H4 (cell line): ENCODE results near the gene WNT8B. TPM values are rescaled to one million over a fixed set of nuclear protein-coding genes. Genes with fewer than 3 reads are reported as not detected.
A peak's percentile ranks its signal among the peaks of the same experiment; 100 is the strongest.

Source experiments
- DNase-seq: peaks from one replicate; pipeline ENCODE4 v3.0.0-alpha.2; 2015; ENCODE audit warnings: low spot score
- total RNA-seq: library from RNA; depleted of rRNA; stranded (reverse); fragments of >200 nt; shearing (Covaris generic); gene quantifications from 2 replicates; pipeline ENCODE4 v1.2.3, GENCODE V29; 2014; rRNA removed

WNT8B gene
- total RNA-seq, 1 experiment from 2014 or later, result not detected

DNA sequence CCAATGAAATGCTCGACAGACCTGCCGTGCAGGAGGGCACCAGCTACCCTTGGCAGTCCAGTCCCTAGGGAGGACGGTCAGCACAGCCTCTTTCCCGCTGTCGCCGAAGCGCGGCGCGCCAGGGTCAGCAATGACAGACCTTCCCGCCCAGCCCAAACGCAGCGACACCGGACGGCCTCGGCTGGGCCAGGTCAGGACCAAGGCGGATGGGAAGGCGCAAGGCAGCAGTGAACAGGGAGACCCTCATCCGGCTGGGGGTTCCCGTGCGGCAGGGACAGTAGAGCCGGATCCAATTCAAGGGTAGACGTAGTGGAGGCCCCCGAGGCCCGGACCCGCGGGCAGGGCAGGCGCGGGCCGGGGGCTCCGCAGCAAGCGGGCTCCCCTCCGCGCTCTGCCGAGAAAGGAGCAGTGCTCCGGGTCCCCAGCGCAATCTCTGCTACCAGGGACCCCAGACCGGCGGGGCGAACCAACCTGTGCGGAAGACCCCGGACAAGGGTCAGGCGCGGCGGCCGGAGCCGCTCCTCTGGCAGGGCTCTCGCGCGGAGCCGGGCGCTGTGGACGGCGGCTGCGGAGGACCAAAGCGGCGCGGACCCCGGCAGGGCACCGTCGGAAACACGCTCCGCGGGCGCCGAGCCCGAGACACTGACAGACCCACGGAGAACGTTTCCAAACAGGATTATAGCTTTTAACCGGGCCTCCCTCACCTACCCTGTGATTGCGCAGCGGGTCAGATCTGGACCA lies 56.7 kb downstream of the WNT8B start, which contains the start of gene SEC31B:
SEC31B (minus strand) TSS at position 551 of the 741 bp plus-strand sequence. CDS start 2,909 bp downstream, outside the sequence.
- DNase-seq, result no peak

DNA sequence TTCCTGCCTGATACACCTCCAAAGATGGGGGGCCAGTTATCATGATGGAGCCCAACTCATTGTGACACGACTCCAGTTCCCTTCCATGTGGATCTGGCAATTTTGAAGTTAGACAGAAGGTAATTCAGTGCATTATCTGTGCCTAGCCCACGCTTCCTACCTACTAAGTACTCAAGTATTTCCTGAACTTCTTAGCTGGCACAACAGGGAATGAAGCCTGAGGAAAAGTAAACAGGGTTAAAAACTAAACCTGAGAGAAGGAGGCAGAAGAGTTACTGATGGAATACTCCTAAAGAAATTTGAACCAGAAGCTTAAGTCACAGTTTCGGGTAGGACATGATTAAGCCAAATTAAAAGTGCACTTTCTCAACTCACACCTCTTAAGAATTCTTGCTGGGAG lies 58.0 kb downstream of the WNT8B start:
- DNase-seq, result no peak

DNA sequence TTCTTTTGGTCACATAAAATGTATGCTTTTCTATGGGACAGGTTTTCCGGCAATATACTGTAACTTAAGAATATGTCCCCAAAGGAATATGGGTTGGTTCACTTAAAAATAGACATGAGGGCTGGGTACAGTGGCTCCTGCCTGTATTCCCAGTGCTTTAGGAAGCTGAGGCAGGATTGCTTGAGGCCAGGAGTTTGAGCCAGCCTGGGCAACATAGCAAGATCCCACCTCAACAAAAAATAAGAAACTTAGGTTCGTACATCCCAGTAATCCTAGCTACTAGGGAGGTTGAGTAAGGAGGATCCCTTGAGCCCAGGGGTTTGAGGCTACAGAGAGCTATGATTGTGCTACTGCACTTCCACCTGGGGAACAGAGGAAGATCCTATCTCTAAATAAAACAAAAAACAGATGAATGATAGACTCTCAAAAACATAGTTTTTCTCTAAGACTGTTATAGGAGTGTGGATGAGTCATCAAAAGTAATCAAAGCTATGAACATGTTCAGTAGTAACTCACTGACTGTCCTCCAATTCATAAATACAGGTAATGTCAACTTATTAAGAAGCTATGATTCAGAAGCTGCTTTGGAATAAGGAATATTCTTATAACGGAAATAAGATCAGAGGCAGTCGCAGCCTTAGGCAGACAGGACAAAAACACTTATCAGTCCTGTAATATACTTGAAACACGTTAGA lies 59.4 kb downstream of the WNT8B start:
- no peak for DNase-seq

DNA sequence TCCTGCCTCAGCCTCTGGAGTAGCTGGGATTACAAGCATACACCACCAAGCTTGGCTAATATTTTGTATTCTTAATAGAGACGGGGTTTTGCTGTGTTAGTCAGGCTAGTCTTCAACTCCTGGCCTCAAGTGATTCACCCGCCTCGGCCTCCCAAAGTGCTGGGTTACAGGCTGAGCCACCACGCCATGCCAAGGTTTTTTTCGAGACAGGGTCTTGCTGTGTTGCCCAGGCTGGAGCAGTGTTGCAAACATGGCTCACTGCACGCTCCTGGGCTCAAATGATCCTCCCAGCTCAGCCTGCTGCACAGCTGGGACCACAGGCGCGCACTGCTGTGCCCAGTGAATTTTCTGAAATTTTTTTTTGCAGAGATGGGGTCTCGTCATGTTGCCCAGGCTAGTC lies 60.1 kb downstream of the WNT8B start:
- no peak for DNase-seq

DNA sequence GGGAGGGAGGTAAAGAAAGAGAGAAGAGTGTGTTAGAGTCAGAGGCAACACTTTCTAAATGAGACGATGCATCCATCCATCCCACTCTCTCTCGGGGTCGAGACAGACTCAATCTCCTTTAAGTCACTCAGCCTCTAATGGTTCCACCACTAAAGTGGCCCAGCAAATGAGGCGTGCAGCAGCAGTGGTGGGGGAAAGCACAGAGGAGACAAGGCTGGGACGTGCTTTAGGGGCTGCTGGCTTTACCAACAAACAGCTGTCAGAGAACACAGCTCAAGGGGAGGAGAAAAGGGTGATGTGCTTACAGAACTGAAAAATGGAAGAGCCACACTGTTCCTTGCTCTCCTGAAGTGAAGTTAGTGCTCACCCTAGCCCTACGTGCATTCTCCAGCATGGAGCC lies 61.4 kb downstream of the WNT8B start:
- no peak for DNase-seq

DNA sequence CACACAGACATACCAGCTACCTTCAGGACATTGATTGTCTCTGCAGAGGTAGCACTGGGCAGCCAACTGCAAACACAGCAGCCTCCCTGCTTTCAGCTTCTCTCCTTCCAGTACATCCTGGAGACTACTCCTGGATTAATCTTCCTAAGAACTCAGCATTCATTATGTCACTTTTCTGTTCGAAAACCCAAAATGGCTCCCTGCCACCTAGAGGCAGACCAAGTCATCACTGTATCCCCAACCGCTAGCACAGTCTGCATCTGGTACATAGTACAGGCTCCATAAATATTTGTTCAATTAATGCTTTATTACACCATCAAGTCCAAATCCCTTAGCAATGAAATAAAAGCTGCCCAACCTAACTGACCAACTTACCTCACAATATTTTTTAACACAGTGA lies 61.8 kb downstream of the WNT8B start:
- no peak for DNase-seq

DNA sequence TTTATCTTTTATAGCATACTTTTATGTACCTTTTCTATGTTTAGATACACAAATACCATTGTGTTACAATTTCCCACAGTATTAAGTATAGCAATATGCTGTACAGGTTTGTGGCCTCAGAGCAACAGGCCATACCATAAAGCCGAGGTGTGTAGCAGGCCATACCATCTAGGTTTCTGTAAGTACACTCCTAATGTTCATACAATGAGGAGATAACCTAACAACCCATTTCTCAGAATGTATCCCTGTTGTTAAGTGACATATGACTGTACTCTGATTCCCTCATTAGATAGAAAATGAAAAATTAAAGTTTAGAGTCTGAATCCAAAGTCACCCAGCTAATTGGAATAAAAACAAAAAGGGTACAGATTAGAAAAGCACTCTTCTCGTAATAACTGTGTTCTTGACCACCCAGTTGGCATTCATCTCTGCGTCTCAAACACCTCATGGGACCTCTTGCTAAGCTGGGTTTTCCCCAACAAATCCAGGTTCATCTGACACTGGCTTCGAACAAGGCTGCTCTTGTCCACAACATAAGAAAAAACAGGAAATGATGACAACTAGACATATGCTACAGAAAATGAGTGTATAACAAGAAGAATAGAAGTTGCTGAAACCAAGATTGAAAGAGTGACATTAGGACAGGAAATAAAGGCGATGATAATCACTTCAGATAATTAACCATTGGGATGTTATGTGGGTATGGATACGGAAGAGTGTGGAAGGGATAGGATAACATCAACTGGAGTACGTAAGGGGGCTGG lies 65.5 kb downstream of the WNT8B start:
- DNase-seq, result no peak

DNA sequence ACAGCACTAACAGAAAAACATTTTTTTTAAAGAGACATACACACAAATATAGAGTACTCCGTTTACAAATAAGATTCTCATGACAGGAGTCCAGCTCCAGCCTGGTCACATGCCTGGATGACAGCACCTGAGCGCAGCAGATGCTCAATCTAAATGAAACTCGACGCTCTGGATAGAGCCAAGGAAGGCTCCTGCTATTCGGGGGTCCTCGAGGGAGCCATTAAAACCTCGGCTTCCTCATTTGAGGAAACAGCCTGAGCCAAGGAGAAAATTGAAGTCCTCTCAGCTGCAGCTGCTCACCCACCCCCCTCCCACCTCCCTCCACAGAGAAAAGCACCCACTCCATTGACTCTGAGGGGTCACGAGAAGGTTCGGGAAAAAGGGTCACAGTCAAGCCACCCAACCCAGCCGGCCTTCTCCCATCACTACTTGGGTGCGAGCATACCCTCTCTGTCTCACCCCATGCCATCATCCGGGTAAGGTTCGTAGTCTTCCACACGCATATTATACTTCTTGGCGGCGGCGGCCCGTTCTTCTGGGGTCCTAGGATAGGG lies 66.2 kb downstream of the WNT8B start:
- DNase-seq, result no peak

DNA sequence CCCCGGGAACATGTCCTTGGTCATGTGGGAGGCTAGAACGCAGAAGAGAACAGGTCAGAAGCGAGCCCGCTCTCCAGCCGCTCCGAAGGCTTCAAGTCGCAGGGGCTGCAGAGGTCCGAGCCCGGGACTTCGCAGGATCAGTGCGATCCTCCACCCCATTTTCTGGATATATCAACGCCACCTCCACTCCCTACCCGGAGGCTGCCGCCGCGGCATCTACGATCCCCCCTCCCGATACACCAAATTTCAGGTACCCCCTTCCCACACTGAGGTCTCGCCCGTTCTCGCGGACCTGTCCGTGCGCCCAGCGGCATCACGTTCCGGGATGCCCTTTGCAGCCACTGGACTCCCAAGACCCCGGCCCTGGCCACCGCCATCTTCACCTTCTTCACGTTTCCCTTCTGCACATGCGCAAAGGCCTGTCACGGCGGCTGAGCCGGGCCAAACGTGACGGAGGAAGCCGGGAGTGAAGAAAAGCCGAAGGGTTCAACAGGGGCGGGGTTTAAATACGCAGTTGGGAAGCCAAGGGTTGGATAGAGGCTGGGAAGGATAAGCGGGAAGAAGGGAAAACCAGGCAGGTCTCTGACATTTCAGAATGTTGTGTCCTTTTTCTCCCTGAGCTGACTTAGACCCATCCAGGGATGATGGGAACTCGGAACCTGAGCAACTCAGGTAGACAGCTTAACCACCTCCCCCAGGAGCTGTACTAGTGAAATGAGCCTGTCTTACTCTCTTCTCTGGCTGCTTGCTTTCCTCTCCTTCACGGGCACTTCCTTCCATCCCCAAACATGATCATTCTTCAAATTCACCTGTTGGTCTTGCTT lies 66.9 kb downstream of the WNT8B start, which contains the start of gene NDUFB8:
NDUFB8 (minus strand) TSS at position 397 of the 824 bp plus-strand sequence; CDS start at position 377, 20 bp downstream.
- DNase-seq, result peak; percentile 77

DNA sequence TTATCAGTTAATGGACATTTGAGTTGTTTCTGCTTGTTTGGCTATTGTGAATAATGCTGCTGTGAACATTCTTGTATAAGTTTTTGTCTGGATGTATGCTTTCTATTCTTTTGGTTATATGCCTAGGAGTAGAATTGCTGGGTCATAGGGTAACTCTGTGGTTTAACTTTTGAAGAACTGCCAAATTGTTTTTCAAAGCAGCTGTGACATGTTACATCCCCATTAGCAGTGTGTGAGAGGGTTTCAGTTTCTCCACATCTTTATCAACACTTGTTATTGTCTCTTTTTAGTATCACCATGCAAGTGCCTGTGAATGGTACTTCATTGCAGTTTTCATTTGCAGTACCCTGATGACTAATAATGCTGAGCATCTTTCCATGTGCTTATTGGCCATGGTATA lies 69.0 kb downstream of the WNT8B start:
- DNase-seq, result no peak

Other genes with a start within 250 kb of the WNT8B start
- 17.9 and 20.1 TPM in 2 replicates for gene CHUK, start 233.4 kb upstream of the WNT8B start, total RNA-seq
- gene CWF19L1, start 195.4 kb upstream of the WNT8B start, total RNA-seq, result 31.8 and 36.7 TPM in 2 replicates
- gene BLOC1S2, start 176.3 kb upstream of the WNT8B start, total RNA-seq, result 55.2 and 99.9 TPM in 2 replicates
- not detected in 2 replicates for gene PKD2L1, start 132.8 kb upstream of the WNT8B start, total RNA-seq
- 458 and 512 TPM in 2 replicates for gene SCD, start 115.8 kb upstream of the WNT8B start, total RNA-seq
- gene SEC31B, start 56.9 kb downstream of the WNT8B start, total RNA-seq, result 0.31 and 0.33 TPM in 2 replicates
- gene NDUFB8, start 66.9 kb downstream of the WNT8B start, total RNA-seq, result 184 and 195 TPM in 2 replicates
- gene HIF1AN, start 72.9 kb downstream of the WNT8B start, total RNA-seq, result 5.6 and 6.4 TPM in 2 replicates